Kidney (tissue), 14 donors: ENCODE data around the gene ABLIM1. TPM values are rescaled to one million over a fixed set of nuclear protein-coding genes. Genes with fewer than 3 reads are reported as not detected.

Experiments used
- DNase-seq, 5 donors: peaks; one replicate each; pipeline ENCODE4 v3.0.0-alpha.2; 2013 to 2020
- FAIRE-seq: peaks from 2 replicates; lab custom pipeline; 2012; peaks lifted over from hg19 to GRCh38; lab: Jason Lieb, UNC
- H3K27ac ChIP-seq, 2 donors: one replicate each; pipeline ENCODE4 v1.7.0; 2013; ENCODE audit warnings: low read depth in 2 of 2, low read length in 2 of 2, inconsistent platforms in 1 of 2
- H3K27me3 ChIP-seq: one replicate; pipeline ENCODE4 v1.7.1; 2013; ENCODE audit warnings: low read length, inconsistent platforms; ENCODE audit not compliant: control insufficient read depth, insufficient read depth
- H3K36me3 ChIP-seq, 3 donors: one replicate each; pipeline versions ENCODE4 v1.7.0 to v1.7.1; 2013; ENCODE audit warnings: low read length in 3 of 3, control low read depth in 1 of 3, inconsistent platforms in 1 of 3; ENCODE audit not compliant: insufficient read depth in 3 of 3, control insufficient read depth in 2 of 3
- H3K4me1 ChIP-seq, 3 donors: one replicate each; pipeline versions ENCODE4 v1.7.0 to v1.7.1; 2013; ENCODE audit warnings: low read length in 3 of 3, inconsistent platforms in 1 of 3, low read depth in 1 of 3; ENCODE audit not compliant: control insufficient read depth in 2 of 3, insufficient read depth in 2 of 3
- H3K4me3 ChIP-seq, 3 donors: one replicate each; pipeline versions ENCODE4 v1.7.0 to v1.8.1; 2013; ENCODE audit warnings: low read length in 3 of 3, control low read depth in 1 of 3, inconsistent platforms in 1 of 3
- H3K9ac ChIP-seq, 3 donors: one replicate each; pipeline versions ENCODE4 v1.7.0 to v1.7.1; 2013; ENCODE audit warnings: low read length in 3 of 3, control low read depth in 1 of 3, inconsistent platforms in 1 of 3
- H3K9me3 ChIP-seq, 3 donors: one replicate each; pipeline versions ENCODE4 v1.7.0 to v1.7.1; 2013; ENCODE audit warnings: low read length in 3 of 3, control low read depth in 1 of 3, inconsistent platforms in 1 of 3; ENCODE audit not compliant: control insufficient read depth in 2 of 3, insufficient read depth in 1 of 3
- CTCF ChIP-seq: IDR thresholded peaks from 3 replicates; pipeline ENCODE4 v1.5.1; 2012; ENCODE audit warnings: mild to moderate bottlenecking, moderate library complexity, borderline replicate concordance; ENCODE audit not compliant: insufficient read depth; ENCODE audit errors: extremely low read depth
- intact Hi-C: fragments of 100-400 bp; cut with DNase I; formaldehyde crosslinking; loops from one replicate; pipeline ENCODE4 v1.11.1; 2022
- polyA plus RNA-seq: library from polyadenylated mRNA; stranded (reverse); fragments of 350-450 nt; fragmentation: Illumina TruSeq; extraction: RNeasy Lipid Tissue Mini Kit (QIAGEN cat#74804); gene quantifications from one replicate; pipeline ENCODE4 v1.2.3, GENCODE V29; 2014; ENCODE audit warnings: low read depth, low replicate concordance; ENCODE audit not compliant: insufficient read depth
- total RNA-seq: library from RNA; stranded (reverse); fragmentation: NEBNext Ultra II Directional; extraction: Animal tissue kit (Norgen Biotek cat#: 25700); gene quantifications from one replicate; pipeline ENCODE4 v1.2.1, GENCODE V29; 2021
- donor health status: control.
- donor health status: control.
- donor health status: control.
- donor health status: control.
- donor health status: control.
- donor health status: DM: yes; HTN: yes; CAD: no.
- donor health status: Normal renal cell carcinoma (clear cell type).

ABLIM1 gene
- total and polyA plus RNA-seq, 2 donors from 2014 or later, result 32.3 to 158 TPM

- Histone ChIP-seq H3K4me3 (no peak overlapping the region), H3K27ac (peak overlapping the region; percentile 18 to 26), H3K9me3 (no peaks in the 10 kb centered on the region), H3K27me3 (no peaks in the 10 kb centered on the region), H3K4me1 (peaks cover 0 to 28% (median 27%) of the 10 kb centered on the region in 3 donors), H3K36me3 (no peaks in the 10 kb centered on the region), H3K9ac (no peak overlapping the region)
- no peak for DNase-seq
- no peak for TF ChIP-seq CTCF
- FAIRE-seq, result no peak
- intact Hi-C loops, result no loop called here
Measured at GRCh38 chr10:114615600-114616007, 42.5 kb downstream of the ABLIM1 start.

GRCh38 chr10:114613237-114613979 lies 44.7 kb downstream of the ABLIM1 start:
- peak in 3 of 5 donors; percentile 60 to 75 (median 74) for DNase-seq
- Histone ChIP-seq H3K36me3 (no peaks in the 10 kb centered on the region), H3K9ac (peak overlapping the region in 2 of 3 donors; percentile 24 to 53), H3K4me3 (peak overlapping the region in 2 of 3 donors; percentile 7 to 18), H3K4me1 (peaks cover 0 to 28% (median 27%) of the 10 kb centered on the region in 3 donors), H3K27me3 (no peaks in the 10 kb centered on the region), H3K9me3 (no peaks in the 10 kb centered on the region), H3K27ac (peak overlapping the region; percentile 73 to 86)
- TF ChIP-seq CTCF, result no peak
- intact Hi-C loops, result no loop called here
- FAIRE-seq, result no peak

GRCh38 chr10:114611617-114612016 lies 46.5 kb downstream of the ABLIM1 start:
- Histone ChIP-seq H3K9ac (peak overlapping the region in 1 of 3 donors; percentile 15), H3K27ac (peak overlapping the region; percentile 73 to 84), H3K4me1 (peaks cover 0 to 29% (median 28%) of the 10 kb centered on the region in 3 donors), H3K36me3 (no peaks in the 10 kb centered on the region), H3K4me3 (no peak overlapping the region), H3K9me3 (no peaks in the 10 kb centered on the region), H3K27me3 (no peaks in the 10 kb centered on the region)
- no peak for FAIRE-seq
- no peak for DNase-seq
- no peak for TF ChIP-seq CTCF
- intact Hi-C loops, result no loop called here
